HG03521 (cell line): ENCODE results near the gene MYO1E.
"Not testable (repeated sequence)": the region's sequence is repeated elsewhere in the genome, so short reads cannot be mapped to it uniquely, and the experiment has no call there.

Source experiments
- ATAC-seq: cut with Tn5 transposase; IDR thresholded peaks from one replicate; pipeline ENCODE4 v1.9.1; 2021; ENCODE audit warnings: mild to moderate bottlenecking, moderate library complexity; ENCODE audit not compliant: unreplicated experiment

The MYO1E gene

GRCh38 chr15:59296181-59296617 lies 76.5 kb downstream of the MYO1E start:
- ATAC-seq = no peak

- no peak for ATAC-seq
Measured at GRCh38 chr15:59295261-59296001, 77.2 kb downstream of the MYO1E start.

GRCh38 chr15:59294574-59295260 lies 78.0 kb downstream of the MYO1E start:
- ATAC-seq = no peak

- no peak for ATAC-seq
Measured at GRCh38 chr15:59292442-59293151, 80.1 kb downstream of the MYO1E start.

GRCh38 chr15:59291213-59291549 lies 81.5 kb downstream of the MYO1E start:
- no peak for ATAC-seq

GRCh38 chr15:59290295-59291212 lies 82.1 kb downstream of the MYO1E start:
- no peak for ATAC-seq

- ATAC-seq = no peak
Measured at GRCh38 chr15:59289574-59289973, 83.1 kb downstream of the MYO1E start.

- ATAC-seq = no peak
Measured at GRCh38 chr15:59283717-59284391, 88.8 kb downstream of the MYO1E start.

GRCh38 chr15:59282515-59283337 lies 89.9 kb downstream of the MYO1E start:
- no peak for ATAC-seq

- ATAC-seq = no peak
Measured at GRCh38 chr15:59281699-59282098, 91.0 kb downstream of the MYO1E start.

- no peak for ATAC-seq
Measured at GRCh38 chr15:59280855-59281254, 91.8 kb downstream of the MYO1E start.

- not testable (repeated sequence) for ATAC-seq
Measured at GRCh38 chr15:59280292-59280691, 92.4 kb downstream of the MYO1E start.

GRCh38 chr15:59279023-59279422 lies 93.6 kb downstream of the MYO1E start:
- no peak for ATAC-seq

GRCh38 chr15:59278120-59278519 lies 94.6 kb downstream of the MYO1E start:
- ATAC-seq = no peak

- ATAC-seq = no peak
Measured at GRCh38 chr15:59276225-59277178, 96.2 kb downstream of the MYO1E start.

GRCh38 chr15:59274126-59274970 lies 98.3 kb downstream of the MYO1E start:
- no peak for ATAC-seq

- no peak for ATAC-seq
Measured at GRCh38 chr15:59273234-59273633, 99.4 kb downstream of the MYO1E start.
